ENCODE results near the gene SCAF11. TPM values are rescaled to one million over a fixed set of nuclear protein-coding genes. Genes with fewer than 3 reads are reported as not detected.

The SCAF11 gene
- total and polyA plus RNA-seq, 10 of the 15 experiments (the other 5 are each of a cell fraction or from before 2014, with no cell fraction given) = 42.0 to 153 (median 100) TPM

DNA sequence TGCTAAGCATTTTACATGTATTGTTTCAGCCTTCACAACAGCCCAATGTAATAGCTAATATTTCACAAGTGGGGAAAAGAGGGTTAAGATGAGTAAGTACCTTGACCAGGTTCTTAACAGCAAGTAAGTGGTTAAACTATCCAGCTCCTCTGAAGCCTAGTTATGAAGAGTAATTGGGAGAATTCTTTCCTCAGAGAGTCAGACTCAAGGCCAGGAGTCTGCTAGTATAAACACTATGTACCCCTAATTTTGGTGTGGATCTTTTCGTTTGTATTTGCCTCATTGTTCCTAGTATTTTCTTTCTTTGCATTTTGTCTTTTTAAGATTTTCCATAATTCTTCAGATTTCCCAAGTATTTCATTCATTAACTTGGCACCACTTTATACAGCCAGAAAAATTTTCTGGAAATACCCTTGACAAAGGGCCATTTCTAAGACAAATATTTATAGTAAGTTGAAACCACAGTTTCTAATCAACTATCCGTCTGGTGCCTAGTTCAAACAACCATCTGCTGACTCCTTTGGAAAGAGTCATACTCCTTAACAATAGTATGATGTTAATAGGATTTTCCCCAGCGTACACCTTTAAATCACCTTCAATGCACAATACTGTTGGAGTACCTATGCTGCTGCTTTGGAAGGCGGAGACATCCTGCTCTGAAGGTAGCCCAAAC lies 81.2 kb downstream of the SCAF11 start:
- ChIA-PET POLR2A (no interaction called here), CTCF (interaction anchor here (1.7 kb wide), 1 partner anchor 366 kb away, joined by 5 read pairs; no protein-coding TSS in a partner anchor), RAD21 (ENCODE audit: unreplicated experiment) (interaction anchor here (1.2 kb wide), 1 partner anchor 366 kb away, joined by 3 read pairs; no protein-coding TSS in a partner anchor), SMC1A (ENCODE audit: uncharacterized antibody, unreplicated experiment) (interaction anchor here (1.0 to 1.2 kb wide), 5 partner anchors 10 to 365 kb away, joined by 3 to 7 read pairs (median 4); no protein-coding TSS in a partner anchor)
- no TSS peak for BruUV-seq (replicated peaks)
- Histone ChIP-seq H3K79me2 (ENCODE audit: control insufficient read depth, insufficient read depth, low read length) (no peaks in the 10 kb centered on the region), H2AFZ (ENCODE audit: control insufficient read depth, low read depth, low read length) (no peak overlapping the region), H3K9ac (ENCODE audit: control insufficient read depth, insufficient read depth, low read length) (no peak overlapping the region), H3K9me3 (replicated peaks; ENCODE audit: control insufficient read depth, insufficient read depth, low read length) (no peaks in the 10 kb centered on the region), H4K20me1 (ENCODE audit: control insufficient read depth, insufficient read depth) (no peaks in the 10 kb centered on the region), H3K27me3 (replicated peaks in 1 of 2; ENCODE audit: control insufficient read depth in 2 of 2, insufficient read depth in 2 of 2, low read length in 1 of 2) (no peaks in the 10 kb centered on the region), H3K4me1 (ENCODE audit: control insufficient read depth, insufficient read depth, low read length) (peaks cover 5% of the 10 kb centered on the region; the same call in 1 of the 2 replicates), H3K4me2 (ENCODE audit: control insufficient read depth, insufficient read depth) (no peak overlapping the region), H3K36me3 (ENCODE audit: control insufficient read depth in 2 of 2, insufficient read depth in 2 of 2, low read length in 1 of 2) (no peaks in the 10 kb centered on the region), H3K4me3 (no peak overlapping the region), H3K27ac (ENCODE audit: control insufficient read depth, insufficient read depth) (no peak overlapping the region)
- in situ Hi-C loops (cut with MboI) (no loop called here), intact Hi-C loops (cut with micrococcal nuclease; ENCODE audit: unreplicated experiment) (no loop called here)
- TF ChIP-seq RUNX3 (IDR thresholded peaks at IDR 0.05; ENCODE audit: low read length) = 0 out of 2 replicates have a peak, but pooled peaks have one; percentile 5
- no peak for TF ChIP-seq ZNF24 (IDR thresholded peaks at IDR 0.05)
- WGBS (ENCODE audit: insufficient coverage, insufficient replicate concordance, low lambda C conversion rate, missing lambda C conversion rate) = 67% methylated on average over 4 of the region's 4 CpGs
- no peak for FAIRE-seq
- peak; percentile 23; the same call in 1 of the 3 replicates for ATAC-seq
- DNase-seq (ENCODE audit: low read depth, low spot score) = no peak

DNA sequence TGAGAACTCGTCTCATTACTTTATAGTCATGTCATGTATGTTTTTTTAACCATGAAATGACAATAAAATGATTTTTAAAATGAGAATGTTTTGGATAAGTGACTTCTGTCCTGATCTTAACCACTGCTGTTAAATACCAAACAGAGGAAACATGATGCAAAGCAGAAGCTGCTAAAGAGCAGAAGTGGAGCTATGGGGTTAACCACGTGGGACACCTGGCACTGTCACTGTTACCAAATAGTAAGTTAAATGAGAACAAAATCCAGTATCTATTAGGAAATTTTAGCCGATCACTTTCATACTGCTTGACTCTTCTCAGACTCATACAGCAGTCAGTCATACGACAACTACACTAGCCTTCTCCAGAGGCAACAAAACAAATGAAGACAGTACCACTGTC lies 82.4 kb downstream of the SCAF11 start:
- Histone ChIP-seq H3K4me3 (no peak overlapping the region), H3K4me1 (ENCODE audit: control insufficient read depth, insufficient read depth, low read length) (peaks cover 5% of the 10 kb centered on the region; the same call in 1 of the 2 replicates), H4K20me1 (ENCODE audit: control insufficient read depth, insufficient read depth) (no peaks in the 10 kb centered on the region), H3K4me2 (ENCODE audit: control insufficient read depth, insufficient read depth) (no peak overlapping the region), H3K27ac (ENCODE audit: control insufficient read depth, insufficient read depth) (no peak overlapping the region; the same call in 1 of the 2 replicates), H2AFZ (ENCODE audit: control insufficient read depth, low read depth, low read length) (no peak overlapping the region), H3K9ac (ENCODE audit: control insufficient read depth, insufficient read depth, low read length) (no peak overlapping the region), H3K9me3 (replicated peaks; ENCODE audit: control insufficient read depth, insufficient read depth, low read length) (no peaks in the 10 kb centered on the region), H3K36me3 (ENCODE audit: control insufficient read depth in 2 of 2, insufficient read depth in 2 of 2, low read length in 1 of 2) (no peaks in the 10 kb centered on the region), H3K79me2 (ENCODE audit: control insufficient read depth, insufficient read depth, low read length) (no peaks in the 10 kb centered on the region), H3K27me3 (replicated peaks in 1 of 2; ENCODE audit: control insufficient read depth in 2 of 2, insufficient read depth in 2 of 2, low read length in 1 of 2) (no peaks in the 10 kb centered on the region)
- ATAC-seq = peak; percentile 69
- ChIA-PET SMC1A (ENCODE audit: uncharacterized antibody, unreplicated experiment) (interaction anchor here (0.6 to 1.2 kb wide), 4 partner anchors 13 to 364 kb away, joined by 3 to 4 read pairs (median 4); no protein-coding TSS in a partner anchor), CTCF (interaction anchor here (0.9 to 1.7 kb wide), 3 partner anchors 13 to 364 kb away, joined by 3 to 5 read pairs (median 3); no protein-coding TSS in a partner anchor), POLR2A (no interaction called here), RAD21 (ENCODE audit: unreplicated experiment) (no interaction called here)
- TF ChIP-seq, protein P1, sequence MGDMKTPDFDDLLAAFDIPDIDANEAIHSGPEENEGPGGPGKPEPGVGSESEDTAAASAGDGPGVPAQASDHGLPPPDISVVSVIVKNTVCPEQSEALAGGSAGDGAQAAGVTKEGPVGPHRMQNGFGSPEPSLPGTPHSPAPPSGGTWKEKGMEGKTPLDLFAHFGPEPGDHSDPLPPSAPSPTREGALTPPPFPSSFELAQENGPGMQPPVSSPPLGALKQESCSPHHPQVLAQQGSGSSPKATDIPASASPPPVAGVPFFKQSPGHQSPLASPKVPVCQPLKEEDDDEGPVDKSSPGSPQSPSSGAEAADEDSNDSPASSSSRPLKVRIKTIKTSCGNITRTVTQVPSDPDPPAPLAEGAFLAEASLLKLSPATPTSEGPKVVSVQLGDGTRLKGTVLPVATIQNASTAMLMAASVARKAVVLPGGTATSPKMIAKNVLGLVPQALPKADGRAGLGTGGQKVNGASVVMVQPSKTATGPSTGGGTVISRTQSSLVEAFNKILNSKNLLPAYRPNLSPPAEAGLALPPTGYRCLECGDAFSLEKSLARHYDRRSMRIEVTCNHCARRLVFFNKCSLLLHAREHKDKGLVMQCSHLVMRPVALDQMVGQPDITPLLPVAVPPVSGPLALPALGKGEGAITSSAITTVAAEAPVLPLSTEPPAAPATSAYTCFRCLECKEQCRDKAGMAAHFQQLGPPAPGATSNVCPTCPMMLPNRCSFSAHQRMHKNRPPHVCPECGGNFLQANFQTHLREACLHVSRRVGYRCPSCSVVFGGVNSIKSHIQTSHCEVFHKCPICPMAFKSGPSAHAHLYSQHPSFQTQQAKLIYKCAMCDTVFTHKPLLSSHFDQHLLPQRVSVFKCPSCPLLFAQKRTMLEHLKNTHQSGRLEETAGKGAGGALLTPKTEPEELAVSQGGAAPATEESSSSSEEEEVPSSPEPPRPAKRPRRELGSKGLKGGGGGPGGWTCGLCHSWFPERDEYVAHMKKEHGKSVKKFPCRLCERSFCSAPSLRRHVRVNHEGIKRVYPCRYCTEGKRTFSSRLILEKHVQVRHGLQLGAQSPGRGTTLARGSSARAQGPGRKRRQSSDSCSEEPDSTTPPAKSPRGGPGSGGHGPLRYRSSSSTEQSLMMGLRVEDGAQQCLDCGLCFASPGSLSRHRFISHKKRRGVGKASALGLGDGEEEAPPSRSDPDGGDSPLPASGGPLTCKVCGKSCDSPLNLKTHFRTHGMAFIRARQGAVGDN (IDR thresholded peaks at IDR 0.05) = 0 out of 2 replicates have a peak, but pooled peaks have one; percentile 49
- 0 out of 2 replicates have a peak, but pooled peaks have one; percentile 11 for TF ChIP-seq RUNX3 (IDR thresholded peaks at IDR 0.05; ENCODE audit: low read length)
- peak; percentile 10; the same call in 1 of the 2 replicates for TF ChIP-seq MTA2 (IDR thresholded peaks at IDR 0.05; ENCODE audit: low read depth)
- no peak for TF ChIP-seq BMI1 (IDR thresholded peaks at IDR 0.05; ENCODE audit: borderline replicate concordance)
- TF ChIP-seq ASH2L (IDR thresholded peaks at IDR 0.05; ENCODE audit: borderline replicate concordance, low read depth) = no peak
- TF ChIP-seq RAD51 (IDR thresholded peaks at IDR 0.05) = peak; percentile 69
- TF ChIP-seq, protein P2, sequence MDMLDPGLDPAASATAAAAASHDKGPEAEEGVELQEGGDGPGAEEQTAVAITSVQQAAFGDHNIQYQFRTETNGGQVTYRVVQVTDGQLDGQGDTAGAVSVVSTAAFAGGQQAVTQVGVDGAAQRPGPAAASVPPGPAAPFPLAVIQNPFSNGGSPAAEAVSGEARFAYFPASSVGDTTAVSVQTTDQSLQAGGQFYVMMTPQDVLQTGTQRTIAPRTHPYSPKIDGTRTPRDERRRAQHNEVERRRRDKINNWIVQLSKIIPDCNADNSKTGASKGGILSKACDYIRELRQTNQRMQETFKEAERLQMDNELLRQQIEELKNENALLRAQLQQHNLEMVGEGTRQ (IDR thresholded peaks at IDR 0.05; ENCODE audit: borderline replicate concordance, low read depth, low read length) = no peak; the same call in 1 of the 2 replicates
- TF ChIP-seq NFXL1 (IDR thresholded peaks at IDR 0.05; ENCODE audit: borderline replicate concordance) = no peak
- TF ChIP-seq SPI1 (IDR thresholded peaks at IDR 0.05; ENCODE audit: borderline replicate concordance, insufficient read depth, low read depth, low read length) = peak; percentile 63; the same call in 1 of the 2 replicates
- BruUV-seq (replicated peaks) = no TSS peak
- DNase-seq (ENCODE audit: low read depth, low spot score) = peak; percentile 11
- in situ Hi-C loops (cut with MboI) = no loop called here
- intact Hi-C loops (cut with micrococcal nuclease; ENCODE audit: unreplicated experiment) = no loop called here
- WGBS (ENCODE audit: insufficient coverage, insufficient replicate concordance, low lambda C conversion rate, missing lambda C conversion rate) = 38% methylated on average over 4 of the region's 4 CpGs
- FAIRE-seq = no peak
